ENCODE measurements around the gene ADARB2. TPM values are rescaled to one million over a fixed set of nuclear protein-coding genes. Genes with fewer than 3 reads are reported as not detected.

Gene ADARB2
- polyA plus RNA-seq, 3 donors, result not detected

GRCh38 chr10:1641402-1641801 lies 95.9 kb downstream of the ADARB2 start:
- intact Hi-C loops (cut with micrococcal nuclease), result no loop called here
- Histone ChIP-seq H3K4me2 (replicated peaks; ENCODE audit: extremely low read depth, low read length, poor library complexity, severe bottlenecking) (no peak overlapping the region), H3K4me3 (replicated peaks in 1 of 3; ENCODE audit: low read depth in 2 of 3, low read length in 3 of 3) (no peak overlapping the region), H4K20me1 (ENCODE audit: insufficient read depth, low read length) (no peaks in the 10 kb centered on the region), H3K9ac (ENCODE audit: insufficient read depth, low read length, poor library complexity, severe bottlenecking) (no peak overlapping the region), H3K9me3 (replicated peaks in 1 of 2; ENCODE audit: control insufficient read depth in 1 of 2, insufficient read depth in 1 of 2, low read length in 2 of 2) (no peaks in the 10 kb centered on the region), H3K4me1 (ENCODE audit: control insufficient read depth in 1 of 2, insufficient read depth in 2 of 2, low read length in 2 of 2) (no peaks in the 10 kb centered on the region), H3K27me3 (ENCODE audit: control insufficient read depth in 2 of 2, insufficient read depth in 2 of 2, low read length in 2 of 2) (no peaks in the 10 kb centered on the region), H3K27ac (ENCODE audit: low read depth in 1 of 2, low read length in 2 of 2) (no peak overlapping the region), H2AFZ (ENCODE audit: insufficient read depth, low read depth, low read length, poor library complexity, severe bottlenecking) (no peak overlapping the region), H3K79me2 (ENCODE audit: insufficient read depth, low read length) (no peaks in the 10 kb centered on the region), H3K36me3 (replicated peaks in 1 of 2; ENCODE audit: control insufficient read depth in 1 of 2, insufficient read depth in 2 of 2, low read length in 2 of 2) (no peaks in the 10 kb centered on the region)
- WGBS (ENCODE audit: insufficient coverage), result no CpG with 5 or more reads among the region's 7 CpGs
- no peak for TF ChIP-seq CTCF (IDR thresholded peaks at IDR 0.05)
- DNase-seq, result no peak
- H3K4me1 Mint-ChIP-seq, result no peaks in the 10 kb centered on the region
- peaks cover 0 to 2% (median 0%) of the 10 kb centered on the region in 7 donors for H3K9me3 Mint-ChIP-seq
- H3K4me3 Mint-ChIP-seq, result no peak overlapping the region
- no peak overlapping the region for H3K27ac Mint-ChIP-seq
- H3K27me3 Mint-ChIP-seq (ENCODE audit: low read depth in 3 of 3), result no peaks in the 10 kb centered on the region
- H3K36me3 Mint-ChIP-seq, result no peaks in the 10 kb centered on the region

- Mint-ChIP-seq H3K9me3 (no peaks in the 10 kb centered on the region), H3K27ac (no peak overlapping the region), H3K27me3 (ENCODE audit: low read depth in 3 of 3) (no peaks in the 10 kb centered on the region), H3K4me1 (no peaks in the 10 kb centered on the region), H3K36me3 (no peaks in the 10 kb centered on the region), H3K4me3 (no peak overlapping the region)
- WGBS (ENCODE audit: insufficient coverage), result 93% methylated on average over 6 of the region's 7 CpGs
- H2AFZ ChIP-seq (ENCODE audit: insufficient read depth, low read depth, low read length, poor library complexity, severe bottlenecking), result no peak overlapping the region
- no peak for DNase-seq
- H3K79me2 ChIP-seq (ENCODE audit: insufficient read depth, low read length), result no peaks in the 10 kb centered on the region
- H3K27me3 ChIP-seq (ENCODE audit: control insufficient read depth in 2 of 2, insufficient read depth in 2 of 2, low read length in 2 of 2), result no peaks in the 10 kb centered on the region
- no peak overlapping the region for H3K9ac ChIP-seq (ENCODE audit: insufficient read depth, low read length, poor library complexity, severe bottlenecking)
- H3K4me3 ChIP-seq (replicated peaks in 1 of 3; ENCODE audit: low read depth in 2 of 3, low read length in 3 of 3), result no peak overlapping the region
- intact Hi-C loops (cut with micrococcal nuclease), result no loop called here
- no peak for TF ChIP-seq CTCF (IDR thresholded peaks at IDR 0.05)
- H3K9me3 ChIP-seq (replicated peaks in 1 of 2; ENCODE audit: control insufficient read depth in 1 of 2, insufficient read depth in 1 of 2, low read length in 2 of 2), result no peaks in the 10 kb centered on the region
- H3K27ac ChIP-seq (ENCODE audit: low read depth in 1 of 2, low read length in 2 of 2), result no peak overlapping the region
- H4K20me1 ChIP-seq (ENCODE audit: insufficient read depth, low read length), result no peaks in the 10 kb centered on the region
- no peaks in the 10 kb centered on the region for H3K4me1 ChIP-seq (ENCODE audit: control insufficient read depth in 1 of 2, insufficient read depth in 2 of 2, low read length in 2 of 2)
- H3K4me2 ChIP-seq (replicated peaks; ENCODE audit: extremely low read depth, low read length, poor library complexity, severe bottlenecking), result no peak overlapping the region
- H3K36me3 ChIP-seq (replicated peaks in 1 of 2; ENCODE audit: control insufficient read depth in 1 of 2, insufficient read depth in 2 of 2, low read length in 2 of 2), result no peaks in the 10 kb centered on the region
Observed at GRCh38 chr10:1638889-1639419, 98.4 kb downstream of the ADARB2 start.
